Smooth muscle cell (in vitro differentiated cells): ENCODE data around the gene VPS54. TPM values are rescaled to one million over a fixed set of nuclear protein-coding genes. Genes with fewer than 3 reads are reported as not detected.

Experiments
- DNase-seq: peaks from one replicate; lab custom pipeline; 2025; ENCODE audit not compliant: unreplicated experiment; lab: John Stamatoyannopoulos, UW
- H2AFZ ChIP-seq: fragments of 200-600 bp; sonication (generic); 2 replicates; pipeline ENCODE4 v1.6.0; 2016; ENCODE audit warnings: antibody characterized with exemption, low read depth, mild to moderate bottlenecking
- H3F3A ChIP-seq: fragments of 200-600 bp; sonication (generic); 2 replicates; pipeline ENCODE4 v1.6.0; 2017; ENCODE audit warnings: antibody characterized with exemption, low read depth
- H3K27ac ChIP-seq: fragments of 200-600 bp; sonication (generic); 2 replicates; pipeline ENCODE4 v1.5.1; 2016; ENCODE audit warnings: low read depth, mild to moderate bottlenecking
- H3K27me3 ChIP-seq: fragments of 200-600 bp; sonication (generic); 2 replicates; pipeline ENCODE4 v1.6.1; 2016; ENCODE audit warnings: low read depth, mild to moderate bottlenecking
- H3K36me3 ChIP-seq: fragments of 200-600 bp; sonication (generic); 2 replicates; pipeline ENCODE4 v1.5.1; 2016; ENCODE audit warnings: low read depth
- H3K4me1 ChIP-seq: fragments of 200-600 bp; sonication (generic); 2 replicates; pipeline ENCODE4 v1.5.1; 2016; ENCODE audit warnings: low read depth
- H3K4me2 ChIP-seq: fragments of 200-600 bp; sonication (generic); 2 replicates; pipeline ENCODE4 v1.6.0; 2016; ENCODE audit warnings: mild to moderate bottlenecking
- H3K4me3 ChIP-seq: fragments of 200-600 bp; sonication (generic); 2 replicates; pipeline ENCODE4 v1.5.1; 2016; ENCODE audit warnings: mild to moderate bottlenecking
- H3K79me2 ChIP-seq: fragments of 200-600 bp; sonication (generic); 2 replicates; pipeline ENCODE4 v1.6.0; 2016; ENCODE audit warnings: low read depth, mild to moderate bottlenecking
- H3K9ac ChIP-seq: fragments of 200-600 bp; sonication (generic); 2 replicates; pipeline ENCODE4 v1.6.0; 2016; ENCODE audit warnings: low read depth
- H3K9me3 ChIP-seq: fragments of 200-600 bp; sonication (generic); replicated peaks from 2 replicates; pipeline ENCODE4 v1.5.1; 2016; ENCODE audit warnings: low read depth
- H4K20me1 ChIP-seq: fragments of 200-600 bp; sonication (generic); 2 replicates; pipeline ENCODE4 v1.6.0; 2016; ENCODE audit warnings: low read depth
- WGBS: methylation state at CpG from one replicate; pipeline ENCODE4 v1.1.7; 2016; ENCODE audit warnings: low lambda C conversion rate; 5-methylcytosine and 5-hydroxymethylcytosine counted together
- polyA plus RNA-seq: library from polyadenylated mRNA; unstranded; fragments of >200 nt; fragmentation: Nextera tagmentation; extraction: Ambion mirVana; gene quantifications from 2 replicates; pipeline ENCODE4 v1.2.1, GENCODE V29; 2016
- small RNA-seq: library from RNA; depleted of rRNA; stranded (forward); fragments of <200 nt; gene quantifications from one replicate; pipeline ENCODE3, GENCODE V24; 2014
- total RNA-seq: library from RNA; depleted of rRNA; stranded (reverse); fragments of >200 nt; gene quantifications from 2 replicates; pipeline ENCODE4 v1.2.3, GENCODE V29; 2014
- TF ChIP-seq, protein P1 (sequence below): fragments of 200-600 bp; sonication (generic); IDR thresholded peaks from 2 replicates; pipeline ENCODE4 v1.5.1; 2017; ENCODE audit warnings: borderline replicate concordance, mild to moderate bottlenecking, antibody characterized with exemption; ENCODE audit not compliant: insufficient read depth, poor library complexity, severe bottlenecking

Gene VPS54
- total and polyA plus RNA-seq, 2 experiments from 2014 or later, result 12.8 to 36.9 TPM

DNA sequence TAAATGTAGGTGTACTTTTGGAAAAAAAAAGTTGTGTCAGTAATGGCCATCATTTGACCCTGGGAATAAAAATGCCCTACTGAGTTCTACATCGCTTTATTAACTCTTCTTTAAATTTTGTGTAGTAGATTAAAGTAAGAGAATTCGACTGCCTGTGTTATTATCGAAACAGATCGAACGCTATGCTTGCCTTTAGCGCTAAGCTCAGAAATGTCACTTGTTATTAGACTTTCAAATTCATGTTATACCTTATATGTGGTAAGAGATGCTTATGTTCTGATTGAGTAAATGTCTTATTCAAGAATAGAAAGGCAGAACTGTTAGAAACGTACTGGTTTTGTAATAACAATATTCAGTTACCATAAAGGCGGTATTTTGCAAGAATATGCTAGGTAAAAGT is 176.1 kb downstream of the VPS54 start:
- 3% methylated on average over 8 of the region's 8 CpGs for WGBS
- no peaks in the 10 kb centered on the region for H3K36me3 ChIP-seq
- H2AFZ ChIP-seq, result no peak overlapping the region

DNA sequence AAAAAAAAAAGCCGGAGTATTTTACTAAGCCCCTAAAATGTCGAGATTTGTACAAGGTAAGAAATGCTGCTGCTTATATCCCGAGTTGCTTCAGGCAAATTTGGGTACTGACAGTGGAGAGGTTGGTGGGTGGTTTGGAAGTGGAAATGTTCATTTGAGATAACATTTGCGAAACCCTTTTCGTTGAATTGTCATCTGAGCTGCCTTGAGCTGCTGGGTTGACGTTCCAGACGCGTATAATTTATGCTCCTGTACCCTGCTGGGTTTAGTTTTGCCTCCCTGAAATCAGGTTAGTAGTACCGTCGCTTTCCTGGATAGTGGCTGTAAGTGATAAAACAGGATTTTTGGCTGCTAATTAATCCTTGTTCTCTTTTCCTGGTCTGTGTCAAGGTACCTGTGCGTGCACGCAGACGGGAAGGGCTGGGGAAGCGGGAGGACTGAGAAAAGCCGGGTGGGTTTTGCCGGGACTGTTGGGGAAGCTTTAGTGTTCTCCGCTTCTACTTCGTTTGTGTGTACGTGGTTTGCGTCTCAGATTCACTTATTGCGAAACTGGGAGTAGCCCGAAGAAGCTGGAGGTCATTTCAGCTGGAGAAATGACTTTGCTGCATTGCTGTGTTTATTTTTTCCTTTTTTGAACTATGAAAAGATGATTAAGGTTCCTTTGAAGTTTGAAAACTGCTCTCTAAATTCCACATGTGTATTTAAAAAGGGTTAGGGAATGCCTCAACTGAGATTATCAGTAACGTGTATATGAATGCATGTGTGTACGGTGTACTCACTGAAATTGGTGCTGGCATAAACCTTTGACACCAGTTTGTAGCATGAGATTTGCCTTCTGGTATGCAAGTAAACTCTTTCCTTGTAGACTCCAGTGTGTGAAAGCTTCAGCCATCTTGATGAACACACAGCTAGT is 176.8 kb downstream of the VPS54 start:
- peak overlapping the region; percentile 85 for H3K9ac ChIP-seq
- peaks cover 54% of the 10 kb centered on the region for H3K79me2 ChIP-seq
- TF ChIP-seq, protein P1, sequence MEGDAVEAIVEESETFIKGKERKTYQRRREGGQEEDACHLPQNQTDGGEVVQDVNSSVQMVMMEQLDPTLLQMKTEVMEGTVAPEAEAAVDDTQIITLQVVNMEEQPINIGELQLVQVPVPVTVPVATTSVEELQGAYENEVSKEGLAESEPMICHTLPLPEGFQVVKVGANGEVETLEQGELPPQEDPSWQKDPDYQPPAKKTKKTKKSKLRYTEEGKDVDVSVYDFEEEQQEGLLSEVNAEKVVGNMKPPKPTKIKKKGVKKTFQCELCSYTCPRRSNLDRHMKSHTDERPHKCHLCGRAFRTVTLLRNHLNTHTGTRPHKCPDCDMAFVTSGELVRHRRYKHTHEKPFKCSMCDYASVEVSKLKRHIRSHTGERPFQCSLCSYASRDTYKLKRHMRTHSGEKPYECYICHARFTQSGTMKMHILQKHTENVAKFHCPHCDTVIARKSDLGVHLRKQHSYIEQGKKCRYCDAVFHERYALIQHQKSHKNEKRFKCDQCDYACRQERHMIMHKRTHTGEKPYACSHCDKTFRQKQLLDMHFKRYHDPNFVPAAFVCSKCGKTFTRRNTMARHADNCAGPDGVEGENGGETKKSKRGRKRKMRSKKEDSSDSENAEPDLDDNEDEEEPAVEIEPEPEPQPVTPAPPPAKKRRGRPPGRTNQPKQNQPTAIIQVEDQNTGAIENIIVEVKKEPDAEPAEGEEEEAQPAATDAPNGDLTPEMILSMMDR, result no peak
- under 1% methylated on average over 24 of the region's 24 CpGs for WGBS
- H3K27me3 ChIP-seq, result no peaks in the 10 kb centered on the region
- H3K27ac ChIP-seq, result peak overlapping the region; percentile 82
- H3K4me1 ChIP-seq, result peaks cover 51% of the 10 kb centered on the region
- H3K36me3 ChIP-seq, result no peaks in the 10 kb centered on the region
- H4K20me1 ChIP-seq, result peaks cover 41% of the 10 kb centered on the region
- DNase-seq, result no peak
- peak overlapping the region; percentile 84 for H3K4me3 ChIP-seq
- H2AFZ ChIP-seq, result peak overlapping the region; percentile 80
- H3F3A ChIP-seq, result no peaks in the 10 kb centered on the region
- peak overlapping the region; percentile 86 for H3K4me2 ChIP-seq
- no peaks in the 10 kb centered on the region for H3K9me3 ChIP-seq

More for the DNA sequence above, 176.1 kb downstream of the VPS54 start:
- TF ChIP-seq, protein P1, result no peak
- peak overlapping the region; percentile 86 for H3K4me2 ChIP-seq
- H3F3A ChIP-seq, result no peaks in the 10 kb centered on the region
- H3K79me2 ChIP-seq, result peaks cover 61% of the 10 kb centered on the region
- no peaks in the 10 kb centered on the region for H3K27me3 ChIP-seq
- peak overlapping the region; percentile 82 for H3K27ac ChIP-seq
- H4K20me1 ChIP-seq, result peaks cover 41% of the 10 kb centered on the region
- no peak for DNase-seq
- H3K4me1 ChIP-seq, result peaks cover 51% of the 10 kb centered on the region
- H3K9ac ChIP-seq, result peak overlapping the region; percentile 85
- H3K9me3 ChIP-seq, result no peaks in the 10 kb centered on the region
- peak overlapping the region; percentile 84 for H3K4me3 ChIP-seq

Small RNA genes within 50 kb of the gene (small RNA-seq; reads per million reads assigned to genes)
- gene RF01293, result not detected

Other genes starting within 250 kb of the VPS54 start
- 211 and 238 TPM in 2 replicates for gene UGP2, start 177.5 kb downstream of the VPS54 start, total RNA-seq
- 156 and 171 TPM in 2 replicates for gene UGP2, start 177.5 kb downstream of the VPS54 start, polyA plus RNA-seq
- gene PELI1, start 125.0 kb upstream of the VPS54 start, total RNA-seq, result 59.2 and 61.0 TPM in 2 replicates
- 16.2 and 18.6 TPM in 2 replicates for gene PELI1, start 125.0 kb upstream of the VPS54 start, polyA plus RNA-seq